ENCODE measurements around the gene DIP2B. TPM values are rescaled to one million over a fixed set of nuclear protein-coding genes. Genes with fewer than 3 reads are reported as not detected.
"Not testable (repeated sequence)": the region's sequence is repeated elsewhere in the genome, so short reads cannot be mapped to it uniquely, and the experiment has no call there.

The DIP2B gene
- total RNA-seq, 1 experiment from 2014 or later = 20.0 TPM

GRCh38 chr12:50542448-50542847, 37.7 kb downstream of the DIP2B start:
- Histone ChIP-seq H3K9me3 (ENCODE audit: control insufficient read depth, low read depth, low read length) (no peaks in the 10 kb centered on the region), H4K20me1 (ENCODE audit: control insufficient read depth, insufficient read depth, insufficient read length) (no peaks in the 10 kb centered on the region), H3K27ac (ENCODE audit: insufficient read length, low read depth, low read length) (no peak overlapping the region), H3T11ph (ENCODE audit: low read length) (no peak overlapping the region), H2BK15ac (ENCODE audit: low read depth, low read length) (no peak overlapping the region), H3K4me2 (ENCODE audit: insufficient read depth, insufficient read length, low read length) (no peak overlapping the region), H3K56ac (ENCODE audit: insufficient read length, low read depth, low read length) (no peak overlapping the region), H3K4ac (ENCODE audit: low read depth, low read length) (no peak overlapping the region), H2BK5ac (ENCODE audit: insufficient read length, low read length) (no peak overlapping the region), H3K14ac (ENCODE audit: insufficient read depth, low read length) (no peak overlapping the region), H3K23me2 (ENCODE audit: insufficient read length, low read depth, low read length, poor library complexity, severe bottlenecking) (no peaks in the 10 kb centered on the region), H3K4me1 (ENCODE audit: insufficient read depth, low read length) (no peaks in the 10 kb centered on the region; the same call in 1 of the 2 replicates), H4K91ac (ENCODE audit: insufficient read length, low read depth, low read length) (no peak overlapping the region), H3K9ac (ENCODE audit: extremely low read depth, insufficient read length, low read length) (no peak overlapping the region), H3K79me1 (ENCODE audit: insufficient read depth, low read depth, low read length, poor library complexity, severe bottlenecking) (peaks cover 6% of the 10 kb centered on the region), H2BK120ac (ENCODE audit: low read depth, low read length, poor library complexity, severe bottlenecking) (no peak overlapping the region), H3K18ac (ENCODE audit: insufficient read length, low read depth, low read length) (no peak overlapping the region), H3K27me3 (ENCODE audit: insufficient read depth, low read length) (no peaks in the 10 kb centered on the region), H2AK5ac (ENCODE audit: insufficient read length, low read length) (no peak overlapping the region), H2AFZ (ENCODE audit: low read length) (no peak overlapping the region), H2BK12ac (ENCODE audit: insufficient read length, low read depth, low read length) (no peak overlapping the region), H2BK20ac (ENCODE audit: low read depth, low read length, poor library complexity, severe bottlenecking) (no peak overlapping the region), H3K23ac (ENCODE audit: insufficient read length, low read depth, low read length) (no peak overlapping the region), H4K5ac (ENCODE audit: insufficient read length, low read depth, low read length) (no peak overlapping the region), H3K79me2 (ENCODE audit: insufficient read depth, low read length) (peaks cover 3% of the 10 kb centered on the region; the same call in 1 of the 2 replicates), H4K8ac (replicated peaks; ENCODE audit: insufficient read length, low read depth, low read length) (no peak overlapping the region)
- no peak for DNase-seq
- H3K9me3 Mint-ChIP-seq = no peaks in the 10 kb centered on the region
- no peak for TF ChIP-seq CTCF (conservative IDR thresholded peaks at IDR 0.05)
- H3K36me3 Mint-ChIP-seq (ENCODE audit: insufficient read depth in 1 of 3, low read depth in 3 of 3) = no peaks in the 10 kb centered on the region; a peak in 1 of 7 replicates
- H3K4me1 Mint-ChIP-seq = peaks cover 31 to 39% of the 10 kb centered on the region in 2 experiments
- WGBS (ENCODE audit: extremely low coverage, insufficient read length, low lambda C conversion rate) = no CpG with 5 or more reads among the region's 1 CpG
- H3K27me3 Mint-ChIP-seq (ENCODE audit: low read depth) = no peaks in the 10 kb centered on the region
- no peak overlapping the region; a peak in 1 of 7 replicates for H3K27ac Mint-ChIP-seq
- no peak overlapping the region for H3K4me3 Mint-ChIP-seq

DNA sequence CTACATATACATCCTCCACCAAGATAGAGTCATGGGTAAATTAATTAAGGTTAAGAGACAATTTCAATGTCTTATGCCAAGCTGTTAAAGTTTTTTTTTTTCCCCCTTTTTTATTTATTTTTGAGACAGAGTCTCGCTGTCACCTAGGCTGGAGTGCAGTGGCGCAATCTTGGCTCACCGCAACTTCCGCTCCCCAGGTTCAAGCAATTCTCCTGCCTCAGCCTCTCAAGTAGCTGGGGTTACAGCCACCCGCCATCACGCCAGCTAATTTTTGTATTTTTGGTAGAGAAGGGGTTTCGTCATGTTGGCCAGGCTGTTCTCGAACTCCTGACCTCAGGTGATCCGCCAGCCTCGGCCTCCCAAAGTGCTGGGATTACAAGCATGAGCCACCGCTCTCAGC, 38.4 kb downstream of the DIP2B start:
- H2BK20ac ChIP-seq (ENCODE audit: low read depth, low read length, poor library complexity, severe bottlenecking); H3K27me3 Mint-ChIP-seq (ENCODE audit: low read depth); H2BK5ac ChIP-seq (ENCODE audit: insufficient read length, low read length); H3K9ac ChIP-seq (ENCODE audit: extremely low read depth, insufficient read length, low read length); H3K9me3 Mint-ChIP-seq; H3K79me2 ChIP-seq (ENCODE audit: insufficient read depth, low read length); H3K18ac ChIP-seq (ENCODE audit: insufficient read length, low read depth, low read length); H2AFZ ChIP-seq (ENCODE audit: low read length); H3K23ac ChIP-seq (ENCODE audit: insufficient read length, low read depth, low read length); H4K20me1 ChIP-seq (ENCODE audit: control insufficient read depth, insufficient read depth, insufficient read length); H4K91ac ChIP-seq (ENCODE audit: insufficient read length, low read depth, low read length); H3T11ph ChIP-seq (ENCODE audit: low read length); H3K27ac Mint-ChIP-seq; H3K4me1 ChIP-seq (ENCODE audit: insufficient read depth, low read length); H3K56ac ChIP-seq (ENCODE audit: insufficient read length, low read depth, low read length); H2BK12ac ChIP-seq (ENCODE audit: insufficient read length, low read depth, low read length); H3K4ac ChIP-seq (ENCODE audit: low read depth, low read length); H4K8ac ChIP-seq (replicated peaks; ENCODE audit: insufficient read length, low read depth, low read length); H3K4me2 ChIP-seq (ENCODE audit: insufficient read depth, insufficient read length, low read length); H2BK120ac ChIP-seq (ENCODE audit: low read depth, low read length, poor library complexity, severe bottlenecking); H3K4me3 Mint-ChIP-seq; DNase-seq; H4K5ac ChIP-seq (ENCODE audit: insufficient read length, low read depth, low read length); H3K79me1 ChIP-seq (ENCODE audit: insufficient read depth, low read depth, low read length, poor library complexity, severe bottlenecking); H3K36me3 Mint-ChIP-seq (ENCODE audit: insufficient read depth in 1 of 3, low read depth in 3 of 3); H3K14ac ChIP-seq (ENCODE audit: insufficient read depth, low read length); H3K27me3 ChIP-seq (ENCODE audit: insufficient read depth, low read length); H3K23me2 ChIP-seq (ENCODE audit: insufficient read length, low read depth, low read length, poor library complexity, severe bottlenecking); H2BK15ac ChIP-seq (ENCODE audit: low read depth, low read length); H3K27ac ChIP-seq (ENCODE audit: insufficient read length, low read depth, low read length); H2AK5ac ChIP-seq (ENCODE audit: insufficient read length, low read length); H3K9me3 ChIP-seq (ENCODE audit: control insufficient read depth, low read depth, low read length): not testable (repeated sequence)
- H3K4me1 Mint-ChIP-seq = peaks cover 24 to 32% of the 10 kb centered on the region in 2 experiments
- no CpG with 5 or more reads among the region's 11 CpGs for WGBS (ENCODE audit: extremely low coverage, insufficient read length, low lambda C conversion rate)

Measured in H9 (cell line).